ENCODE data around the gene EXOC6.

EXOC6 gene

DNA sequence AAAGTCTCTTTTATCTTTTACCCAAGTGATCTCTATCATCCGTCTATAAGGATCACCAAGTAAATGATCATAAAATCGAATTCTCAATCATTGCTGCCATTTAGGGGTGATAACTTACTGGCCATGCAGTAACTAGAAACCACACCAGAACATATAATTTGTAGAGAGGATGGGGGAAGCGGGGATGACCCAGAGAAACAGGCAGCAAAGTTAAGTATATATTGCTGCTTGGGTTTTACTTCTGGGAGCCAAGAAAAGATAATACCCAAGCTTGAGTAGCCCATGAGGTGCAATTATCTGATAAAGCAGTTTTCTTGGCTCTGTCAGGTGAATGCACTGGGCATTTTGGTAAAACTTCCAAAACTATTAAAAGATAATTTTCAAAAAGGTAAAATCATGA, 18.9 kb downstream of the EXOC6 start:
- DNase-seq (ENCODE audit: low spot score), result no peak
- ChIA-PET POLR2A (ENCODE audit: low non-redundant PET) (no interaction called here), CTCF (interaction anchor here (1.0 to 2.0 kb wide), 3 partner anchors 18 to 24 kb away, joined by 3 to 6 read pairs (median 3); no protein-coding TSS in a partner anchor)
- no peak for TF ChIP-seq CTCF (conservative IDR thresholded peaks at IDR 0.05; ENCODE audit: low read depth)
- H3K27ac ChIP-seq, result no peak overlapping the region

- ChIA-PET POLR2A (ENCODE audit: low non-redundant PET) (no interaction called here), CTCF (interaction anchor here (0.6 to 2.0 kb wide), 4 partner anchors 17 to 351 kb away, joined by 3 to 6 read pairs (median 4); no protein-coding TSS in a partner anchor)
- no peak for TF ChIP-seq CTCF (conservative IDR thresholded peaks at IDR 0.05; ENCODE audit: low read depth)
- no peak overlapping the region for H3K27ac ChIP-seq
- DNase-seq (ENCODE audit: low spot score), result no peak
Observed at GRCh38 chr10:92868036-92868435, 19.7 kb downstream of the EXOC6 start.

GRCh38 chr10:92868557-92868956, 20.2 kb downstream of the EXOC6 start:
- no peak overlapping the region for H3K27ac ChIP-seq
- no peak for TF ChIP-seq CTCF (conservative IDR thresholded peaks at IDR 0.05; ENCODE audit: low read depth)
- ChIA-PET CTCF (interaction anchor here (0.6 to 2.0 kb wide), 5 partner anchors 17 to 351 kb away, joined by 3 to 6 read pairs (median 3); no protein-coding TSS in a partner anchor), POLR2A (ENCODE audit: low non-redundant PET) (no interaction called here)
- DNase-seq (ENCODE audit: low spot score), result no peak

DNA sequence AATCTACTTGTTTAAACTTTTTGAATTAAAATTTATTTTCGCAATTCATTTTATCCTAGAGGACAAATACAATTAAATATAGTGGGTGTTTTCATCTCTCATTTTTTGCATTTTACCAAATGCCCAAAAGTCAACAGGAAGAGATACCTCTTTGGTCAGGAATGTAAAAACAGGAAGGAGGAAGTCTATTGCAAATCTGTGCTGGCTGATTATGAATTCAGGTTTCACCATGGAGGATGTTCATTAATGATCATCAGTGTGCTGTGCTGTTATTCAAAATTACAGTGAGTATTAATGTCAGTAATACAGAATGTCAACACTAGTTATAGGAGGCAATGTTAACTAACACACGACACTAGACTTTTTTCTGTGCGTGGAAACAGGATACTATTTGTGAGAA, 24.7 kb downstream of the EXOC6 start:
- no peak for TF ChIP-seq CTCF (conservative IDR thresholded peaks at IDR 0.05; ENCODE audit: low read depth)
- no peak overlapping the region for H3K27ac ChIP-seq
- POLR2A ChIA-PET (ENCODE audit: low non-redundant PET), result no interaction called here
- CTCF ChIA-PET, result no interaction called here
- DNase-seq (ENCODE audit: low spot score), result no peak

- no peak for DNase-seq (ENCODE audit: low spot score)
- no peak for TF ChIP-seq CTCF (conservative IDR thresholded peaks at IDR 0.05; ENCODE audit: low read depth)
- ChIA-PET CTCF (interaction anchor here (0.6 to 1.4 kb wide), 3 partner anchors 13 to 1753 kb away, joined by 3 to 5 read pairs (median 3); no protein-coding TSS in a partner anchor), POLR2A (ENCODE audit: low non-redundant PET) (no interaction called here)
- H3K27ac ChIP-seq, result no peak overlapping the region
Observed at GRCh38 chr10:92876509-92877036, 28.3 kb downstream of the EXOC6 start.

DNA sequence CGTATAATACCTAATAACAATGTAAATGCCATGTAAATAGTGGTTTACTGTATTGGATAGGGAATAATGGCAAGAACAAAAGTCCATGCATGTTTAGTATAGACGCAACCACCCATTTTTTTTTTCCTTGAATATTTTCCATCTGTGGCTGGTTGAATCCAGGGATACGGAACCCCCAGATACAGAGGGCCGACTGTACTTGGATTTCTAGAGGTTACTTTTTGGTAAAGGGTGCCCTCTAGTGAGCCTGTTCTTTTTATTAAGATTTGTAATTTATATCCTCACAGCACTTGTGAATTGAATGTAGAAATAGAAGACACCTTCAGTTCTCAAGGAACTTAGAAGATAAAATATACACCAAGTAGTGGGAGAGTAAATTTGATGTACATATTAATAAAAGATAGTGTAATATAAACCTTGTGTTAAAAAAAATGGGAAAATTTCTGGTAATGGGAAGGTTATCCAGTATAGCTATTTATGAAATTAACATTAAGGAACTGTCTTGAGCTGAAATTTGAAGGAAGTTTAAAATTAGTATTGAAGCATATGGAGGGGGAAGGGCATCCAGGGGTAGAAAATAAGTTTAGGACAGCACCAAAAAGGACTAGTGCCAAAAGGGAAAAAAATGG, 32.0 kb downstream of the EXOC6 start:
- POLR2A ChIA-PET (ENCODE audit: low non-redundant PET), result no interaction called here
- TF ChIP-seq CTCF (conservative IDR thresholded peaks at IDR 0.05; ENCODE audit: low read depth), result peak; percentile 48; the same call in 1 of the 2 replicates
- CTCF ChIA-PET, result interaction anchor here (0.6 to 1.5 kb wide), 5 partner anchors 9 to 680 kb away, joined by 3 to 13 read pairs (median 5); no protein-coding TSS in a partner anchor
- no peak overlapping the region for H3K27ac ChIP-seq
- DNase-seq (ENCODE audit: low spot score), result peak; percentile 39

All from RWPE1 (cell line).